ENCODE measurements around the gene SLC6A12.

Gene SLC6A12

DNA sequence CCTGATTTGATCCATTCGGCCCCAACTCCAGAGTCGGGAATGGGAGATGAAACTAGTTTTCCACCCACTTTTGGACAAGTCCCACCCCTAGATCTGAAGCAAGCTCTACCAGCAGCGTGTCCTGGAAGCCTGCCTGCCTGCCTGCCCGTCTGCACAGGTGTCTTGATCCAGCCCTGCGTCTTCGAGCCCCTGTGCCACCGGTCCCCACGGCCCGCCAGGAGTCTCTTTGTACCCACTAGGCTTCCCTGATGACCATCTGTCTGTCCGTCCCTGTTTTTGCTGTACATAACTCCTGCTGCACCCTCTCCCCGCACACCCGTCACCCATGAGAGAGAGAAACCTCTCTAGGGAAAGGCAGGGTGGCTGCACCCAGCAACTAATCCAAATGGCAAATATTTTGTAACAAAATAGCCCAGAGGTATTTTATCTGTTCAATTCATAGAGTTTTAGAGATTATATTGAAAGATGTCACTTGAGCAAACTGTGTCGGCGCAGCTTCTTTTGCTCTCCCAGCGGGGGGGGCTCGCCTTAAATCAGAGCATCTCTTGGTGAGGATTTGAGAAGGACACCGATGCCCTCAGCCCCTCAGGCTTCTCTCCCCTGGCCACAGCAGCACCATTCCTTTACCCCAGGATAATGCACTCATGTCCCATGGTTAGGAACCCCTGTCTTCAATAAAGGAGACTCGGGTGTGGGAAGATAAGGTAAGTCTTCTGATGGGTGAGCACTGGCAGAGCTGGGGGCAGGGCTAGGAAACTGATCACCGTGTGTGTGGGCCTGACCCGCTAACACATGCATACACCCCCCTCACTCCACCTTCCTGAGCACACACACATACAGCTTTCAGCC, 35.8 kb downstream of the SLC6A12 start:
- DNase-seq (ENCODE audit: low read depth in 2 of 2), result no peak

DNA sequence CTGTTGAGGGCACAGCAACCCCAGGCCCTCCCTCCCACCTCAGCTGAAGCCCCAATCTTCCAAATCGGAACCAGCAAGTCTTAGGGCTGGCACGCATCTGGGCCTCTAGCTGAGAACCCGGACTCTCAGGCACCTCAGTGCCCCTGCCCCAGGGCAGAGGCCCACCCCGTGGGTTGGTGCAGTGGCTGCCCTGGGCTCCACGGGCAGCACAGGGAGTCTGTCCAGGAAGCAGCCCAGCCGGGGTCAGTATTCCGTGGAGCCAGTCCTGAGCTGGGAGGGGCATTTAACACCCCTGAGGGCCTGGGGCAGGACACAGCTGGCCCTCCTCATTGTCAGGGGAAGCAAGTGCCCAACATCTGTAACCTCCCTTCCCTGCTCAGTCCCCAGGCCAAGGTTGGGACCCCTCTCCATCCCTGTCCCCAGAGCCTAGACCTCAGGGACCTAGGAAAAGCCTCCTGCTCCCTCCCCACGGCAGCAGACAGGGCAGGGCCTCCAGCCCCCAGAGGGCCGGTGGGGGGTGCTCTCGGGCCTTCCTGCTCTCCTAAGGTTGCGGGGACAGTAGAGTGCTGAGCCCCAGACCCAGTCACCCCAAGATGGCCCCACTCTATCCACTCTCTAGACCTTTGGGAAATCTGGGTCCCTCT, 36.5 kb downstream of the SLC6A12 start:
- DNase-seq (ENCODE audit: low read depth in 2 of 2), result no peak

DNA sequence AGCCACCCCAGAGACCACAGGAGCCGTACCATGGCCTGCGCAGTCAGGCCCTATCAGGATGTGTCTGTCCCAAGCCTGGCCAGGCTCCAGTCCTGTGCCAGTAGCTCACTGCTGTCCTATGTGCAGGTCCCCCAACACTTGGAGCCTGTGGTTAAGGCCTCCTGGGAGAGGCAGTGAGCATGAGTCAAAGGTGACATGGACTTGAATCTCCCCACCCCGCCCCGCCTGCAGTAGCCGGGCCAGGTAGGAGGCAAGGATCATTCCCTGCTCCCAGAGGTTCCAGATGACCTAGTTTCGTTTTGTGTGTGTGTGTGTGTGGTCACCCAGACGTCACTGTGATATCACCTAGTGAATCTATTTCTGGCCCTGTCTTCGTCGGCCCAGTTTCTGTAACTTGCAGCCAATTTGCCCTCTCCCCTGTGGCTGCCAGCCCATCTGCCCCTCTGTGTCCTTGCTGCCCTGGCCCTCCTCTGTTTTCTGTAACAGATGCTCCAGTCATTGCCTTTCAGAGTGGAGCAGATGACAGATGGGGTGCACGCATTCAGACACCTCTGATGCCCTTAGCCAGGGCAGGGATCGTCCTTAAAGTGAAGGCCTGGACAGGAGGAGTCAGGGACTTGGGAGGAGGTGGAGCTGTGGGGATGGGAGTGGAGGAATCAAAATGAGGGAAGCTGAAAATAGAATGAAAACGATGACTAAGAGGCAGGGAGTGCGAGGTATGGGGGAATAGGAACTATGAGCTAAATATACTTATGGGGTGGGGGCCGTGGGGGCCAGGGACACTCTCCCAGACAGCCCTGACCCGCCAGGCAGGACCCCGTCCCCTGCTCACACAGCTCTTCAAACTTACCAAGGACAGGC, 37.4 kb downstream of the SLC6A12 start:
- DNase-seq (ENCODE audit: low read depth in 2 of 2), result no peak

DNA sequence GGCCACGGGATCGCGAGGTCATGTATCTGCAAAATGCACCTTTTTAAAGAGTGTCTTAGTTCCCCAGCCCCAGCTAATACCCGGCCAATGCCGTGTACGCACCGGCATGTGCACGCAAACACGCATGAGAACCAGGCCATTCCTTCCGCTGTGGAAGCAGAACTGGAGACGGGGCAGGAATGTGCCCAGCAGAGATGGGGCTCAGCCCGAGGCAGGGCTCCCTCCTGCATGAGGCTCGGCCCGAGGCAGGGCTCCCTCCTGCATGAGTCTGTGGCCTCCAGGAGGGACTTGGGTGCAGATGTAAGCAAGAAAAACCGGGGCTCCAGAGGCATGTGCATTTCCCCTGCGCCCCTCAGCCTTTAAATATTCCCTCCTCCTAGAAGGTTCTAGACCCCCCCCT, 38.2 kb downstream of the SLC6A12 start:
- DNase-seq (ENCODE audit: low read depth in 2 of 2), result no peak

DNA sequence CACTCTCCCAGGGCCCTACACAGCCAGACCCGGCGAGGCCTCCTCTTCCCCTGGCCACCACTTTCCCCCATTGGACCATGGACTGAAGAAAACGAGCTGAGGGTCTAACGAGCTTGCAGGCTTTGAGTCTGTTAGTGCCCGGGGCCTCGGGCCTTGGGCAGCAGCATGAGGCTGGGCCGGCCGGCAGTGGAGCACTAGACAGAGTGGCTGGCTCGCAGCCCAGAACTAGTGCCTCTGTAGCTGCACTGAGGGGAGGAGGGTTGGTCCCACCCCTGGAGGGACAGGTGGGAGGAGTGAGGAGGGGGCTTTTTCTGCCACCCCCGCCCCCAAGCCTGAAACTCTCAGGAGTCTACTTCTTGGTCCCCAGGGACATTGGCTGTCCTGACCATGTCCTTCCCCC, 38.7 kb downstream of the SLC6A12 start:
- DNase-seq (ENCODE audit: low read depth in 2 of 2), result no peak

DNA sequence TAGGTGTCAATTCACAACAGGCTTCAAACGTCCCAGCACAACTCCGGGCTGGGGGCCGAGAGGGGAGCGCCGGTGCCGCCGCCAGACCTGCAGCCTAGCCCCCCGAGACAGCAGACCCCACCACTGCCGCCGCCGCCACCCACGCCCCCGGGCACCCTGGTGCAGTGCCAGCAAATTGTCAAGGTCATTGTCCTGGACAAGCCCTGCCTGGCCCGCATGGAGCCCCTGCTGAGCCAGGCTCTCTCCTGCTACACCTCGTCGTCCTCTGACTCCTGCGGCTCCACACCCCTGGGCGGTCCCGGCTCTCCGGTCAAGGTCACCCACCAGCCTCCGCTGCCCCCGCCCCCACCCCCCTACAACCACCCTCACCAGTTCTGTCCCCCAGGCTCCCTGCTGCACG, 39.4 kb downstream of the SLC6A12 start:
- no peak for DNase-seq (ENCODE audit: low read depth in 2 of 2)

DNA sequence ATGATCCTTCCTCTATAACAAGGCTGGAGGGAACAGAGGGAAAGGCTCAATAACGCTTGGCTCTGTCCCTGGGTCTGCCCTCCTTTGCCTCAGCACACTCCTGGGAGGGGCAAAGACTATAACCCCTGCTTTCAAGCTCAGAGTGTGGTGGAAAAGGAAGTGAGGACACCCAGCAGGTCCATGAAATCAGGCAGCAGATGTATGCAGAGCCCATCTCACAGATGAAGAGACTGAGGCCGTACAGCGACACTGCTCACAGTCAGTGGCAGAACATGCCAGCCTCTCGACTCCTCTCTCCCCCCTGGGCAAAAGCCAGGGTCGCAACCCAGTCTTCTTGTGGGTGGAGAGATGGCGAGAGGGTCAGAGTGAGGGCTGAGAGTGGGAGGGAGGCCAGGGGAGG, 39.8 kb downstream of the SLC6A12 start:
- no peak for DNase-seq (ENCODE audit: low read depth in 2 of 2)

DNA sequence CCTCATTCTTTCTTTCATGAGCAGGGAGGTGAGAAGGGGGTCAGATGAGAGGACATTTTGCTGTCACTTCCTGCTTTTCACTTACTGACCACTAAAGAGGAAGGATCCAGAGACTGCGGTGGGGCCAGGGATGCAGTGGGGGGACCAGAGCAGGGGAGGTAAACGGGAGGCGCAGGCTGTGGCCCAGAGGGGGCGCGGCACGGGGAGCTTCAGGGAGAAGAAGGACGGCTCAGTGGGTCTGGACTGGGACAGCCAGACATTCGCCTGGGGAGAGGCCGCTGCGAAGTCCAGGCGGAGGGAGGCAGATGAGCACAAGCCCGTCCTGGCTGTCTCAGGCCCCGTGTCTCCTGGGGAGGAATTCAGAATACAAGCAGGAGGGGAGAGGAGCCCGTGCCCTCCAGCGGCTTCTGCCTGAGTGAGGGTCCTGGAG, 41.2 kb downstream of the SLC6A12 start:
- no peak for DNase-seq (ENCODE audit: low read depth in 2 of 2)

DNA sequence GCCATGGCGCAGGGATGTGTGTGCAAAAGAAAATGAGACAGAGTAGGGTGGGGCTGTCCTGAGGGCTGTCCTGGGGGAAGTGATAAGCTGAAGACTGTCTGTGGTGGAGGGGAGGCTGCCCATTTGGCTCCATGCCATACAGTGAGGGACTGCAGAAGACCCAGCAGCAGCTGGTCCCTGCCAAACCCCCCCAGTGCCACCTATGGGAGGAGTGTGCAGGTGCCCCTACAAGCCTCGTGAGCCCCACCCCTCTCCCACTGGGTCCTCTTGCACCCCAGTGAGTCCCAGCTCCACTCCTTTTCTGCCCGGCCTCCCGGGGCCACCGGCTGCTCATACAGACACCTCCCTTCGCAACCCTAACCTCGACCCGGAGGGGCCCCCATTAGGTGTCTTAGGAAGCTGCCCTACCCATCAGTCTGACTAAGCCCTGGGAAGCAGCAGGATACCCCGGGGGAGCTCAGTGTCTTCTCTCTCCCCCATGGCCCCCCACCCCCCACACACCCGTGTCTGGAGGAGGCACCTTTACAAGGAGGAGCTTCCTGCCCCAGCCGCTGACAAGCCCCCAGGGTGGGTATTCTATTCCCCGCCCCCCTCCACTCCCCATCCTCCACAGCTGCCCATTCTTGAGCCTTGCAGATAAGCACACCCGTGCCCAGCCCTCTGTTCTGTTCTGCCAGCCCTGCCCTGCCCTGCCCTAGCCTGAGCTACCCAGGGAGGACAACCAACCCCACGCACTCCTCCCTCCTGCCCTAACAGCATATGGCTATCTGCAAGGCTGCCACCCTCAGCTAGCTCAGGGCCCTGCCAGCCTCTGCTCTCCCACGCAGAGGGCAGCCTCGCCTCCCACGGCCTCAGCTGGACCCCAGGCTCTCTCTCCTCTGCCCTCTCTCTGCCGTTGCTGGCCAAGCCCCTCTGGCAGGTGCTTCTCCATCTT, 41.9 kb downstream of the SLC6A12 start:
- no peak for DNase-seq (ENCODE audit: low read depth in 2 of 2)

DNA sequence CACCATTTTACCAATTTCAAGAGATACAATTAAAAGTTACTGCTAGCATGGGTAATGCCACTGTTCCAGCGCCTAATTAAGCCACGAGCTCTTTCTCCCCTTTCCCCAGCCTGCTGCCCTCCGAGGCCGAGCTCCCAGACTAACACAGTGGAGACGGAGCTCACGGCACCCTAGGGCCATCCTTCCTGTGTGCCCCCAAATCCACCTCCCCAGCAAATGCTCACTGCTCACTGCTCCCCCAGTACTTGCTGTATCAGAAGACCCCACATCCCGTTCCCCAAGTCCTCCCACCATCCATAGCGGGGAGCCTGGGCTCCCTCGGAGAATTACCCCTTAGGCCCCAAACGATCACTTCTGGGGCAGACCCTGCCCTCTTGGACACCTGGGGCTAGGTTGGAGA, 42.7 kb downstream of the SLC6A12 start:
- no peak for DNase-seq (ENCODE audit: low read depth in 2 of 2)

DNA sequence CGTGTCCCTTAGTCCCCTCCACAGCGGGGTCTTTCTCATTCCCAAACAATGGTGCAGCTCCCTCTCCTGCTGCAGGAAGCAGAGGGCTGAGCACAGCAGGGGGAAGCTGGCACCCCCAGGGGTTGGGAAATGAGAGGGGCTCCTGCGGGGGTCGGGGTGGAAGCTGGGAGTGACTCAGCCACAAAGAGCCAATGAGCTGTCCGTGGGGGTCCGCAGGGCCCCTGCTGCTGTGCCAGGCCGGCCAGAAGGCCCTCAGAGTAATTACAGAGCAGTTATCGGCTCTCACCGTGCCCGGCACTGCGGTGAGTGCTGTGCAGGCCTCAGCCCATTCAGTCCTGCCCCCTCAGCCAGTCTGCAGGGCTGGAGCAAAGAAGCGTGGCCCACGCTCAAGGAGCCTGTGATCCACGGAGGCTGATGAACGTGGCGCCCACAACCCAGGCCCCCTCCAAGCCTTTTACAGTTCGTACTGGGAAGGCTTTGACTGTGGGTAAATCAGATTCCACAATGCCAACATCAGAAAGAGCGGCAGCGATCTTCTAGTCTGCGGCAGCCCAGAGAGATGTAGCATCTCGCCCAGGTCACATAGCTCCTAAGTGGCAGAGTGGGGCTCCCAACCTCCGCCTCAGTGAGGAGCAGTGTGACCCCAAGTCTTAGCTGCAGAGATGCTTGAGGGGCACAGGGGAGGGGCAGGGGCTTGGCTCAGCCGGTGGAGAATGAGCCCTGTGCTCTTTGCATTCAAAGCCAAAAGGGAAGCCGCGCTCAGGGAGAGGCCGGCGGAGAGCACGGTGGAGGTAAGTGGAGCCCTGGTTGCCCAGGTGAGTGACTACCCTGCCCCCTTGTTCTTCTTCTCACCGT, 43.4 kb downstream of the SLC6A12 start:
- DNase-seq (ENCODE audit: low read depth in 2 of 2), result no peak

DNA sequence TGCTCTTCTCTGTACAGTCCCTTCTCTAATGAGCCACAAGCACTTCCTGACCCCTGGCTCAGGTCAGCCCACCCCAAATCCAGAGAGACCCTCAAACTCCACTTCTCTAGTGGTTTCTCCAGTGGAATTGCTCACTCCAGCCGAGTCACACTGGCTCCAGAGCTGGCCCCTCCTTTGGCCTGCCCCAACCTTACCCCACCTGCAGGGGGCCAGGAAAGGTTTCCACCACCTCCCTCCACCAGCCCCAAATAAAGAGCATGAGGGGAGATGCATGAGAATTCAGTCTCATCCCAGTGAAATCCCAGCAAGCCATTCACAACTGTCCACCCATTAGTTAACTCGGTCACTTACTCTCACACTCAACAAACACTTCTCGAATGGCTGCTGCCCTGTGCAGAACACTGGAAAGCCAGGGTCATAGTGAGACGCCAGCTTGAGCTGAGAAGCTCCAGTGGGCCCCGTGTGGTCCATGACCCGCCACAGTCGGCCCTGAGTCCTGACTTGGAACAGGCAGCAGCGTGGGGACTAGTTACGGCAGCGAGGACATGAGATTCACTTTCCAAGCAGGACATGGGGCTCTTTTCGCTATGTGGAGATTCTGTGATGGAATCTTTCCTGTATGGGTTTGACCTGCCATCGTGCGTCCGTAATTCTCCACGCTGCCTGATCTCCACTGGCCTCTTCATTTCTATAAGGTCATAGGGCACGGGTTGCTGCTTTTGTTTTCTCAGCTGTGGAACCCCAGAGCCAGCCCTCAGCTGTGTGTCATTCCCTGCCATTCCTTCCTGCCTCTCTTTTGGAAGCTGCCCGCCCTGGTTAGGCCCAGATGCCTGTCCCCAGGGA, 44.2 kb downstream of the SLC6A12 start:
- no peak for DNase-seq (ENCODE audit: low read depth in 2 of 2)

DNA sequence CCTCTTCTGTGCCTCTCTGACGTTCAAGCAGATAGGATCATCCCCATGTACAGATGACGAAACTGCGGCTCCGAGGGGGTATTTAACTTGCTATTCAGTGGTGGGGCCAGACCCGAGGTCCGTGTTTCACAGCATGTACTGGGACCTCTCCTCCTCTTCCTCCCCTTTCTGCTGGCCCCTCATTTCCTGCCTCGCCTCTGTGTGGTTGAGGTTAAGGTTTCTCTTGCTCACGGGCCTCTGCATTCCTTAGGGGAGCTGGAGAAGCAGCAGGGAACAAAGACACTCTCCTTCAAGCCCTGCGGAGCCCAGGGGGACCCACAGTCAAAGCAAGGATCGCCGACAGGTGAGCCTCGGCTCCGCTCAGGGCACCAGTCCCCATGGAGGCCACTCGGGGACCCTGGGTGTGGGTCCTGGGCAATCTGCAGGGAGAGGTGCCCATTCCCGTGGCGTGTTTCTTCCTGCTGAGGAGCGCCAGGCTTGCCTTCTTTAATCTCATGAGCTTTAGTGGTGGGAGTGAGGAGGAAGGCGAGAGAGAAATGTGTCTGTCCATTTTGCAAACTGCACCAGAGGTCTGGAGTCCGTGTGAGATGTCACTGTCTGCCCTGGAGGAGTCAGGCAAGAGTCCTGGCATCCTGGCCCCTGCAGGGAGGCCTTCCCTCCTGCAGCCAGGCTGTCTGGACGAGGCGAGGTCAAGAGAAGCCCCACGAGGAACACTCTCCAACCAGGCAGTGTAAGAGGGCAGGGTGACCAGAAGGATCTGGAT, 45.0 kb downstream of the SLC6A12 start:
- DNase-seq (ENCODE audit: low read depth in 2 of 2), result no peak

DNA sequence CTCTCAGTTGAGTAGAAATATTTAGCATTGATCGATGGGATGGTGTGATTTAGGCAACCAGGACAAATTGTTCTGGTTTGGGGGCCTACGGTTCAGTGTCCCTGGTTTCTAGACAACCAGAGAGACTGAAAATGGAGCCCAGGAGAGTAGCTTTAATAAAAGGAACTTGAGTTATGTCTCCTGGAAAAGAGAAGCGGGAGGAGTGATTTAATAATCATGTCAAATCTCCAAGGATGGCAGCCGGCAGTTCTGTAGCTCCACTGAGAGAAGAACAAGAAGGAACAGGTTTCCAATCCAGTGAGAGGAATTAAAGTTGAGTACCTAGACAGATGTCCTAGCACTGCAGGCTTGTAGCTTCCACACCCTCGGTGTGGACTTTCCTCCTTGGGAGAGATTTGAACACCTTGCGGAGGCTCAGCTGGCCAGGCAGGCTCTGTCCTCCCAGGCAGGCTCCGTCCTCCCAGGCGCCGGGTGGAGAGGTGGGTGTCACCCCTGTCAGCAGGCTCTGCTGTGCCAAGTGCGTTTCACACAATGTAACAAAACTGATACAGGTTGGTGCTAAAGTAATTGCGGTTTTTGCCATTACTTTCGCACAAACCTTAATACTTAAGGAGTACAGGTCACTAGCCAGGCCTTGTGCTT, 45.9 kb downstream of the SLC6A12 start:
- DNase-seq (ENCODE audit: low read depth in 2 of 2), result no peak

DNA sequence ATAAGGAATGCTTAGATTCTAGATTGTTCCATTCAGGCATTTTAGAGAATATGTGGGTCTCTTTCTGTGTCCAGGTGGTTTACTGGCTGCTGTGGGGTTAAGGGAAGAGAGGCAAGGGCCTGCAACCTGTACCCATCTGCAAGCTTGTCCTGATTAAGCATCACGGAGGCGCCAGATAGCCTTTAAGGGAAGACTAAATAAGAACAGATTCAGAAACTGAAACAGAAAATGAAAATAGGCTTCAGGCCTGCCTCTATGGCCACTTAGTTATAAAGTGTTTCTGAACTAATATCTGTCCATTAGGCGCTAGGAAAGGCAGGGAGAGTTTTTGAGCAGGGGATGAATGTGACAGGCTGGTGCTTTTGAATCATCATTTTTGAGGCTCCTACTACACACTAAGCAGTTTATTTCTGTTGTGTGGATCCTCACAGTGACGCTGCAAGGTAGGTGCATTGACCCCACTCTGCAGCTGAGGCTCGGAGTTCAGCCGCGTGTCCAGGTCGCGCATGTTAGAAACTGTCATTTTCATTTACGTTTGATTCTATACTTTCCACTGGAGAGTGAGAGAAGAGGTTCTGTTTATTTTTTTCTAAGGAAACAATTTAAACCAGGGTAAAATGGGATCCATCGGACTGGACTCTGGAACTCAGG, 47.4 kb downstream of the SLC6A12 start:
- DNase-seq (ENCODE audit: low read depth in 2 of 2), result no peak

DNA sequence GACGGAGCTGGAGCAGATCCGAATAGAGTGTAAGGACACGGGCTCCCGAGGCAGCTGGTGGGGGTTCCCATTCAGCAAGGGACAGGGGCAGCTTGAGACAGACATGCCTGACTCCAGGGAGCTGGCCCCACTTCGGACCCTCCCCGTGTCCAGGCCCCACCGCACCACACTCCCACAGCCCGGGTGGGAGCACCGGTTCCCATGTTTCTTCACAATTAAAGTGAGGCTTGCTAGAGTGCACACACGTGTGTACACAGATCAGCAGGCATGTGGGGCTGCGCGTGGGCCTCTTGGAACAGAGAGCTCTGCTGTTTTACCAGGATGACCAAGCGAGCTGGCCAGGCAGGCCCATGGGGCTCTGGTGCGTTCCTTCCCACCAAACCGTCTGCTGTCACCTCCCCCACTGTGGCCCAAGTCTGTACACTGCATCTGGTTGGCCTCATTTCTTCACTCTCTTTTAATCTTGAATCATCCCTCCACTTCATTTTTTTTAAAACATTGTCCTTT, 48.0 kb downstream of the SLC6A12 start:
- no peak for DNase-seq (ENCODE audit: low read depth in 2 of 2)

DNA sequence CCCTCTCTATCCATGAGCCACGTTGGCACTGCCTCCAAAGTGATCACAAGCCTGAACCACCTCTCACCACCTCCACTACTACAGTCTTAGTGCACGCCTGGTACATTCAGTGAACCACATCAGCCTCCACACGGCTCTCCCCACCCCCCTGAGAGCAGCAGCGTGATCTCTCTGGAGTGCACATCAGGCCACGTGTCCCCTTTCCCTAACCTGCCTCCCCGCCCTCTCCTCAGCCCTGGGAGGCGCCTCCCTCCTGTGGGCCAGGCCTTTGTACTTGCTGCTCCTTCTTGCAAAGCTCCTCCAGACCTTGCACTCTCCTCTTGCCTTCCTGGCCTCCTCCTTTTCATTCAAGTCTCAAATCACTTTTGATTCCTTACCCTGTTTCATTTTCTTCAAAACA, 49.8 kb downstream of the SLC6A12 start:
- DNase-seq (ENCODE audit: low read depth in 2 of 2), result no peak
